Motor neuron (in vitro differentiated cells): ENCODE measurements around the gene PIP5K1B. TPM values are rescaled to one million over a fixed set of nuclear protein-coding genes. Genes with fewer than 3 reads are reported as not detected.
"Not testable (repeated sequence)": the region's sequence is repeated elsewhere in the genome, so short reads cannot be mapped to it uniquely, and the experiment has no call there.

Source experiments
- ATAC-seq, 8 experiments: fragments of 200-7000 bp; cut with Tn5 transposase; replicated peaks in 6 of 8; 2 replicates each; pipeline ENCODE4 v1.8.0; 2021; ENCODE audit warnings: mild to moderate bottlenecking in 8 of 8, moderate library complexity in 8 of 8
- H3K27ac ChIP-seq, 2 donors: fragments of 250-450 bp; sonication (Bioruptor Pico); 2 replicates each; pipeline ENCODE4 v1.9.0; 2021; ENCODE audit warnings: antibody characterized with exemption in 2 of 2, mild to moderate bottlenecking in 2 of 2, moderate library complexity in 1 of 2
- H3K4me1 ChIP-seq, 2 donors: fragments of 250-450 bp; sonication (Bioruptor Pico); replicated peaks in 1 of 2; 2 replicates each; pipeline ENCODE4 v1.6.1; 2021; ENCODE audit warnings: antibody characterized with exemption in 2 of 2, mild to moderate bottlenecking in 2 of 2, moderate library complexity in 1 of 2
- H3K4me3 ChIP-seq, 5 donors: fragments of 250-450 bp; sonication (Bioruptor Pico); 2 replicates each; pipeline ENCODE4 v1.9.0; 2021; ENCODE audit warnings: antibody characterized with exemption in 5 of 5, mild to moderate bottlenecking in 5 of 5, moderate library complexity in 4 of 5
- WGBS, 10 experiments: fragments of 450-650 bp; shearing (Covaris generic); methylation state at CpG; one replicate each; pipeline ENCODE4 v1.0.0; 2022; 5-methylcytosine and 5-hydroxymethylcytosine counted together
- in situ Hi-C, 9 experiments: fragments of 400-800 bp; cut with MboI; loops; one replicate each; pipeline ENCODE4 v1.15.0; 2021; ENCODE audit warnings: low sequenced_read_pairs in 9 of 9, low pct_unique_long_range_greater_than_20kb in 2 of 9; ENCODE audit not compliant: unreplicated experiment in 9 of 9
- total RNA-seq, 8 experiments: library from RNA; unstranded; fragments of 300-600 nt; gene quantifications; 2 replicates each; pipeline versions ENCODE4 v1.2.3 to v1.2.4, GENCODE V29; 2022

The PIP5K1B gene
- total RNA-seq, 8 experiments from 2014 or later: 0.18 to 2.4 (median 0.47) TPM

DNA sequence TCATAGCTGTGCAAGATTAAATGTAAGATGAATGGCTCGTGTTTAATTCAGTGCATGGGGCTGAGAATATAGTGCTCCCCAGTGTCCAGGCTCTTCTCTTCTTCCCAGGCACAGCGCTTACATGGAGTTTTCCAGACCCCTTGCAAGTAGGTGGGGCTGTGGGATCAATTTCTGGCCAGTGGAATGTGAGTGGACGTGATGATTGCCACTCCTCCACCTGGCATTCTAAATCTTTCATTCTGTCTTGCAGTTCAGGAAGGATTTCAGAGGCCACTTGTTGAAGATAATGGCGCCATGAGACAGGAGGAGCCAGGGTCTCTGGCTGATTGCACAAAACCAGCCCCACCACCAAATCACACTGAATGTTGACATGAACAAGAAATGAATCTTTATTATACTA is 7.2 kb upstream of the PIP5K1B start:
- H3K27ac ChIP-seq: no peak overlapping the region
- H3K4me3 ChIP-seq: no peak overlapping the region
- in situ Hi-C loops: loop anchor here in 1 of 9 experiments (25.0 kb wide), 1 partner anchor 111 kb away; no protein-coding TSS in a partner anchor
- ATAC-seq: no peak
- no peaks in the 10 kb centered on the region for H3K4me1 ChIP-seq
- WGBS, 10 experiments: 0 to 83% (median 36%) methylated on average over 1 to 4 of the region's 4 CpGs; no CpG with 5 or more reads in 2 of the 10 experiments

GRCh38 chr9:68698943-68699509 is 6.0 kb upstream of the PIP5K1B start:
- in situ Hi-C loops: loop anchor here in 1 of 9 experiments (25.0 kb wide), 1 partner anchor 112 kb away; no protein-coding TSS in a partner anchor
- WGBS, 10 experiments: 12 to 100% (median 90%) methylated on average over 2 to 6 of the region's 6 CpGs
- no peak for ATAC-seq
- no peak overlapping the region for H3K4me3 ChIP-seq
- no peak overlapping the region for H3K27ac ChIP-seq
- H3K4me1 ChIP-seq: peaks cover 0 to under 1% of the 10 kb centered on the region in 2 donors

GRCh38 chr9:68699625-68700024 is 5.4 kb upstream of the PIP5K1B start:
- 0 to 100% (median 88%) methylated on average over 1 of the region's 2 CpGs for WGBS, 10 experiments
- ATAC-seq, H3K27ac ChIP-seq, H3K4me1 ChIP-seq, H3K4me3 ChIP-seq: not testable (repeated sequence)
- in situ Hi-C loops: loop anchor here in 2 of 9 experiments (25.0 kb wide), 3 partner anchors 112 to 313 kb away; partner anchors contain the start of gene PRKACG (in 1 of the 2)

- Histone ChIP-seq H3K27ac (no peak overlapping the region), H3K4me3 (no peak overlapping the region), H3K4me1 (peaks cover 4 to 7% of the 10 kb centered on the region in 2 donors)
- ATAC-seq: peak in 5 of 8 experiments; percentile 28 to 69 (median 36)
- 0 to 94% (median 79%) methylated on average over 1 to 3 of the region's 3 CpGs; no CpG with 5 or more reads in 4 of the 10 experiments for WGBS, 10 experiments
- in situ Hi-C loops: loop anchor here in 2 of 9 experiments (25.0 kb wide), 2 partner anchors 135 to 310 kb away; partner anchors contain the start of gene PRKACG (in 1 of the 2)
Observed at GRCh38 chr9:68702493-68702892, 2.5 kb upstream of the PIP5K1B start.

DNA sequence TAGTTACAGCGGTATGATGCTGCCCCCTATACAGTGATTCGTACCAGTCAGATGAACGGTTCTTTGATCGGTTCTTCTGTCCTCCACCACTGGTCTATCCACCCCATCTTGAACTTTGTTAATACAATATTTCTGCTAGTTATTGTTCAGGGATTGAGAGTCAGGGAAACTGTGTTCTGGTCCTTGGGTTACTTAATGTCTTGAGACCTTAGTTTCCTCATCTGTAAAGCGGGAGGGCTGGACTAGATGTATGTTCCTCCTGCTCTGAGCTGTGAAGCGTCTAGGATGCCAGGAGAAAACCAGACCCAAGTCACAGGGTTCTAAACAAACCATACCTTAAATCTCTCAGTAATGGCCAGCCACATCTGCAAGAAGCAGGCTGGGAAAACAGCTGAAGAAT is 1.4 kb upstream of the PIP5K1B start:
- H3K4me3 ChIP-seq: no peak overlapping the region
- no peak overlapping the region for H3K27ac ChIP-seq
- peaks cover 4 to 7% of the 10 kb centered on the region in 2 donors for H3K4me1 ChIP-seq
- no peak for ATAC-seq
- WGBS, 10 experiments: 36 to 100% (median 71%) methylated on average over 1 to 6 of the region's 6 CpGs; no CpG with 5 or more reads in 4 of the 10 experiments
- in situ Hi-C loops: loop anchor here in 2 of 9 experiments (25.0 kb wide), 2 partner anchors 134 to 309 kb away; partner anchors contain the start of gene PRKACG (in 1 of the 2)

DNA sequence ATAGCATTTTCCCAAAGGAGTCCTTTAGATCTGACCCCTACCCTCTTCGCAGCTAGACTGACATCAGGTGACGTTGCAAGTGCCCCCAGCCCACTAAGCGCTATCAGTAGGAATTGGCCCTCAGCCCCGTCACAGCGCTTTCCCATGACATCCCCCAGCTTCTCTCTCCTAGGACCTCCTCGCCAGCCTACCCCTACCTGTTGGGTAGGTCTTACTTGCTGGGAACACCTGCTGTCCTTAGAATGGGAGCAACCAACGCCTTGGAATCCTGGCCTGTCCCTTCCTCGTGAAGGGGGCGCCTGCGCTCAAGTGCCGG is 584 bp upstream of the PIP5K1B start:
- Histone ChIP-seq H3K4me3 (peak overlapping the region; percentile 60 to 98 (median 87)), H3K27ac (no peak overlapping the region), H3K4me1 (peaks cover 4 to 7% of the 10 kb centered on the region in 2 donors)
- in situ Hi-C loops: loop anchor here in 2 of 9 experiments (25.0 kb wide), 2 partner anchors 133 to 308 kb away; partner anchors contain the start of gene PRKACG (in 1 of the 2)
- 0 to 22% (median 17%) methylated on average over 2 to 9 of the region's 11 CpGs; no CpG with 5 or more reads in 3 of the 10 experiments for WGBS, 10 experiments
- ATAC-seq: no peak

DNA sequence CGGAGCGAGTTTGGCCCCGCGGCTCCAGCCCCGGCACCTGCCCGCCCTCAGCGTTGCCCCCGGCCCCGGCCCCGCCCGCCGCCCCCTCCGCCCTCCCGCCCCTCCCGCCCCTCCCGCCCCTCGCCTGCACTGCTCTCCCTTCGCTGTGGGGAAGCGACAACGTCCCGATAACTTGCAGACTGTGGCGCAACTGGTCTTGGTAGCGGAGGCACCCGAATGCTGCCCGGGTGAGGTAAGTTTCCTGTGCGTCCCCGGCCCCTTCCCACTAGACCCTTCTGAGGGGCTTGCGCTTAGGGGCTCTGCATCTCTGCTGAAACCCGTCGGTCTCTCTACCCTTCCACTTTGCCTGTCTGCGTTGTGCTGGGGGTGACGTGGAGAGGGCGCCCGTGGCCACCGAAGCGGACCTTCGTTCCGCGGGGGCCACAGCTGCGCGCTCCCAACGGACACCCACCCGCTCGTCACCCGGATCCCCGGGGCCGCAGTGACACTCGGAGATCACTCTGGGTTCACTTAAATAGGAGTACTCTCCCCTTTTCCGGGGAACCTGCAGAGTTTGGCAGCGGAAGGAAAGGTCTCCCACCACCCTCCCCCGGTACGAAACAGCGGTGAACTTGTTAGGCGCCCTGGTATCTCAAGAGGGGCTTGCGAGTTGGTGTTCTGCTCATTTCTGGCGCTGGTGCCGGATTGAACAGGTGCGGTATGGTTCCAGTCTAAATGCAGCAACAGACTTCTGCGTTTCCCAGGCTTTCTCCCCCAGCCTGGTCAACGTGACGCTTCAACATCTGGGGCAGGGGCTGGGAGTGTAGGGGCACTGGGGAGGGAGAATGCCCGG is 707 bp downstream of the PIP5K1B start:
- ATAC-seq: peak in 7 of 8 experiments; percentile 9 to 53 (median 47)
- in situ Hi-C loops: loop anchor here in 2 of 9 experiments (25.0 kb wide), 2 partner anchors 132 to 307 kb away; partner anchors contain the start of gene PRKACG (in 1 of the 2)
- Histone ChIP-seq H3K4me3 (peak overlapping the region; percentile 60 to 98 (median 87)), H3K27ac (no peak overlapping the region), H3K4me1 (peaks cover 4 to 7% of the 10 kb centered on the region in 2 donors)
- WGBS, 10 experiments: 0 to 20% methylated on average over 5 to 6 of the region's 62 CpGs; no CpG with 5 or more reads in 8 of the 10 experiments

DNA sequence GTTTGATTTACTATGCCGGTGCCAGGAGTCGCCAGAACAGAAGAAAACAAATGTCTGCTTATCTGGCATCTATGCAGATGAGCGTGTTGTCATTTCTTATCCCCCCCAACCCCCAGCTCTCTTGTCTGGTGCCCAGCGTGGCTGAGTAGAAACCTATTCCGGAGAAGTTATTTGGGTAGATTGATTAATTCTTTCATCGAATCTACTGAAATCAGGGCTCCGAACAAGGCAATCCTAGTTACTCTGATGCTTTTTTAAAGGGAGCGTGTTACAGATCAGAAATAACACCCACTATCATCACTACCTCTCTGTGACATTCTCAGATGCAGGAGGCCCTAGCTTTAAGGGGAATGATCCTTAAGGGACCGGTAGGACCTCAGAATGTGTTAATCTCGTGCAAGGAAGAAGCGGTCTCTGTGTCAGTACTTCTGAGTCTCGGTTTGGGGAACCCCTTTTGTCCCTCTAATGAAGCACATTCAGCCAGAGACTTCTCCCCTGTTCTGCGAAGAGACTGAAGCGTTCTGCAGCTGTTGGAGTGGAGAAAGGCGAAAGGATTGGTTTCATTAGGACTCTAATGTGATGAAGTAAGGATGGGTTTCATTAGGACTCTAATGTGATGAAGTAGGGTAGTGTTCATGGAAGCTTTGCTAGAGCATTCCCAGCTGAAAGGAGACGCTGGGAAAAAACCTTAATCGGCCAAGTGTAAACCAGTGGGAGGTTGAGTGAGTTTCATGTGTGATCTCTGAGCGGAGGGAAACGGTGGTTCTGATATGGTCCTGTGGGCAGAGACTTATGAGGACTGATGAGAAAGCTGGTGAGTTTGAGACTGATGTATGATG is 1.5 kb downstream of the PIP5K1B start:
- Histone ChIP-seq H3K4me3 (peak overlapping the region; percentile 60 to 98 (median 87)), H3K27ac (no peak overlapping the region), H3K4me1 (peaks cover 4 to 7% of the 10 kb centered on the region in 2 donors)
- 2 to 81% (median 25%) methylated on average over 1 to 12 of the region's 19 CpGs; no CpG with 5 or more reads in 1 of the 10 experiments for WGBS, 10 experiments
- in situ Hi-C loops: loop anchor here in 2 of 9 experiments (25.0 kb wide), 2 partner anchors 131 to 306 kb away; partner anchors contain the start of gene PRKACG (in 1 of the 2)
- no peak for ATAC-seq

GRCh38 chr9:68707801-68708488 is 2.9 kb downstream of the PIP5K1B start:
- Histone ChIP-seq H3K4me1 (peaks cover 4 to 7% of the 10 kb centered on the region in 2 donors), H3K27ac (no peak overlapping the region), H3K4me3 (no peak overlapping the region)
- 0 to 100% (median 81%) methylated on average over 1 to 4 of the region's 4 CpGs for WGBS, 10 experiments
- in situ Hi-C loops: loop anchor here in 2 of 9 experiments (25.0 kb wide), 2 partner anchors 129 to 304 kb away; partner anchors contain the start of gene PRKACG (in 1 of the 2)
- ATAC-seq: no peak

DNA sequence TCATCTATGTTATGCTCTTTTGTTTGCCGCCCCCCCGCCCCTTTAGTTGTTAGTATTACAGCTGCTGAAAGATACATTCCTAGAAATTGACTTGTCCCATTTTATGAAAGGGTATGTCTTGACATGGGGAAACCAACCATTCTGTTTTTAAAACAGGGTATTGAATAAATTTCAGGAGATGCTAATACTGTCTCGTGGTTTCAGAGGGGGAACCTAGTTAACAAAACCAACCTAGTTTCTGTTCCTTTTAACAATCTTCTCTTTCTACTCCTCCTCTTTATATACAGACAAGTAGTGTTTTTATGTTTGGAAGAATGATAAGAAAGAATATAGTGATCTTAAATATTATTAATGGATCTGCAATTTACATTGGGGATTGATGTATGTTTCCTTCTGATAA is 3.5 kb downstream of the PIP5K1B start:
- 13 to 93% (median 63%) methylated on average over 1 to 3 of the region's 3 CpGs; no CpG with 5 or more reads in 2 of the 10 experiments for WGBS, 10 experiments
- Histone ChIP-seq H3K4me3 (no peak overlapping the region), H3K27ac (no peak overlapping the region), H3K4me1 (peaks cover 4 to 7% of the 10 kb centered on the region in 2 donors)
- ATAC-seq: no peak
- in situ Hi-C loops: loop anchor here in 2 of 9 experiments (25.0 kb wide), 2 partner anchors 129 to 304 kb away; partner anchors contain the start of gene PRKACG (in 1 of the 2)

- in situ Hi-C loops: loop anchor here in 2 of 9 experiments (25.0 kb wide), 2 partner anchors 128 to 303 kb away; partner anchors contain the start of gene PRKACG (in 1 of the 2)
- Histone ChIP-seq H3K27ac (no peak overlapping the region), H3K4me1 (peaks cover under 1 to 3% of the 10 kb centered on the region in 2 donors), H3K4me3 (no peak overlapping the region)
- no peak for ATAC-seq
- 23 to 95% (median 84%) methylated on average over 1 to 7 of the region's 8 CpGs; no CpG with 5 or more reads in 1 of the 10 experiments for WGBS, 10 experiments
Observed at GRCh38 chr9:68709291-68710110, 4.5 kb downstream of the PIP5K1B start.
